Thymus (tissue), 11 donors: ENCODE measurements around the gene SLTM. TPM values are rescaled to one million over a fixed set of nuclear protein-coding genes. Genes with fewer than 3 reads are reported as not detected.

Experiments used
- DNase-seq, 9 donors: peaks; one replicate each; pipeline ENCODE4 v3.0.0-alpha.2; 2013; ENCODE audit warnings: low spot score in 9 of 9, low read depth in 6 of 9, missing footprints in 1 of 9
- H3K27ac ChIP-seq, 2 donors: one replicate each; pipeline ENCODE4 v1.5.1; 2013; ENCODE audit warnings: control low read depth in 1 of 2, low read depth in 1 of 2, low read length in 1 of 2, mild to moderate bottlenecking in 1 of 2, moderate library complexity in 1 of 2
- H3K27me3 ChIP-seq, 2 donors: one replicate each; pipeline ENCODE4 v1.5.1; 2013; ENCODE audit warnings: low read length in 1 of 2; ENCODE audit not compliant: control insufficient read depth in 2 of 2, insufficient read depth in 1 of 2
- H3K36me3 ChIP-seq, 2 donors: one replicate each; pipeline ENCODE4 v1.5.1; 2013; ENCODE audit warnings: low read length in 1 of 2, mild to moderate bottlenecking in 1 of 2, moderate library complexity in 1 of 2; ENCODE audit not compliant: control insufficient read depth in 2 of 2, insufficient read depth in 2 of 2
- H3K4me1 ChIP-seq, 2 donors: one replicate each; pipeline ENCODE4 v1.5.1; 2013; ENCODE audit warnings: low read length in 2 of 2; ENCODE audit not compliant: control insufficient read depth in 2 of 2, insufficient read depth in 2 of 2
- H3K4me3 ChIP-seq, 2 donors: one replicate each; pipeline ENCODE4 v1.5.1; 2013; ENCODE audit warnings: low read length in 2 of 2, control low read depth in 1 of 2, mild to moderate bottlenecking in 1 of 2
- H3K9me3 ChIP-seq, 2 donors: one replicate each; pipeline ENCODE4 v1.5.1; 2013; ENCODE audit warnings: low read length in 1 of 2, mild to moderate bottlenecking in 1 of 2; ENCODE audit not compliant: control insufficient read depth in 2 of 2, insufficient read depth in 1 of 2
- WGBS: extraction: QIAGEN DNeasy Blood & Tissue Kit; methylation state at CpG from one replicate; pipeline ENCODE4 v1.1.7; 2013; 5-methylcytosine and 5-hydroxymethylcytosine counted together
- polyA plus RNA-seq: library from polyadenylated mRNA; stranded (reverse); fragments of 200-250 nt; gene quantifications from one replicate; pipeline ENCODE4 v1.2.3, GENCODE V29; 2013
- total RNA-seq: library from RNA; stranded (reverse); fragments of 120-200 nt; gene quantifications from one replicate; pipeline ENCODE4 v1.2.4, GENCODE V29; 2013
- donor health status: healthy.

The SLTM gene
- total and polyA plus RNA-seq, 2 donors: 104 to 107 TPM

DNA sequence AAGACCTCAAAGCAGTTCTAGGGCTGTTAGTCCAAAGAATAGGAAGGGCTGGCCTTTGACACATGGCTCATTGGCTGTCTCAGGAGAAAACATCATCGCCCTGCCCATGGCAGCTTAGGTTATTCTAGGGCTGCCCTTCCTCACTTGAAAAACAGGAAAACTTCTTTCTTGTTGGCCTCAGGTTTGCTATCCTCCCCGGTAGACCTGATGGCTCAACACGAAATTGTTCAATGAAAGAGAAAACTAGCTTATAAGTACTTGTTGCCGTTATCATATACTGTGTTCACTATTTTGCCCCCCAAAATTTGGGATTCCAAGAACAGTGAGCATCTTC is 602 bp upstream of the SLTM start:
- Histone ChIP-seq H3K27ac (peak overlapping the region; percentile 94 to 99), H3K27me3 (no peaks in the 10 kb centered on the region), H3K36me3 (peaks cover 0 to 15% of the 10 kb centered on the region in 2 donors), H3K4me3 (peak overlapping the region; percentile 58 to 99), H3K9me3 (no peaks in the 10 kb centered on the region), H3K4me1 (peaks cover 3 to 4% of the 10 kb centered on the region in 2 donors)
- WGBS: 22% methylated on average over 4 of the region's 4 CpGs
- no peak for DNase-seq

- peaks cover 3 to 4% of the 10 kb centered on the region in 2 donors for H3K4me1 ChIP-seq
- H3K9me3 ChIP-seq: no peaks in the 10 kb centered on the region
- peaks cover 0 to 20% of the 10 kb centered on the region in 2 donors for H3K36me3 ChIP-seq
- H3K27me3 ChIP-seq: no peaks in the 10 kb centered on the region
- DNase-seq: peak in 6 of 9 donors; percentile 0 to 64 (median 36)
- under 1% methylated on average over 37 of the region's 37 CpGs for WGBS
- H3K4me3 ChIP-seq: peak overlapping the region; percentile 83 to 99
- peak overlapping the region; percentile 99 for H3K27ac ChIP-seq
These were observed 684 bp downstream of the SLTM start for GRCh38 chr15:58932710-58933280.

GRCh38 chr15:58931987-58932588 is 1.4 kb downstream of the SLTM start:
- Histone ChIP-seq H3K4me1 (peaks cover 3 to 4% of the 10 kb centered on the region in 2 donors), H3K27ac (peak overlapping the region; percentile 62 to 99), H3K9me3 (no peaks in the 10 kb centered on the region), H3K4me3 (peak overlapping the region; percentile 83 to 99), H3K27me3 (no peaks in the 10 kb centered on the region), H3K36me3 (peaks cover 0 to 24% of the 10 kb centered on the region in 2 donors)
- WGBS: 2% methylated on average over 6 of the region's 6 CpGs
- peak in 5 of 9 donors; percentile 1 to 50 (median 20) for DNase-seq

- WGBS: 100% methylated on average over 11 of the region's 11 CpGs
- Histone ChIP-seq H3K36me3 (peaks cover 0 to 39% of the 10 kb centered on the region in 2 donors), H3K4me1 (peaks cover 3 to 4% of the 10 kb centered on the region in 2 donors), H3K27me3 (no peaks in the 10 kb centered on the region), H3K27ac (no peak overlapping the region), H3K9me3 (no peaks in the 10 kb centered on the region), H3K4me3 (no peak overlapping the region)
- no peak for DNase-seq
These were observed 3.5 kb downstream of the SLTM start for GRCh38 chr15:58929891-58930416.

DNA sequence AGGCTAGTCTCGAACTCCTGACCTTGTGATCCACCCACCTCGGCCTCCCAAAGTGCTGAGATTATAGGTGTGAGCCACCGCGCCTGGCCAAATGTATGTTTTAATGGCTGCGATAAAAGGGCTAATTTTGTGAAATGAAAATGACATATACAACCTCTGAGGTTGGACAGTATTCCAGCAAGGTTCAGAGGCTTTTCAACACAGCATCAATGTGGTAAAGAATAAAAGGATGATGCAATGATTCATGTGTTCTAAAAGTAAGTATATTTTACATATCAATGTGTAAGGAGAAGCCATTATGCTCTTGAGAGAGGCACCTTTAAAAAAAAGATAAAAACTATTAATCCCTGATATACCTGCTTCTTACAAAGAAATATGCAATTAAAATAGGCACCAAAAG is 6.7 kb downstream of the SLTM start:
- no peak overlapping the region for H3K27ac ChIP-seq
- over 99% methylated on average over 5 of the region's 5 CpGs for WGBS
- H3K27me3 ChIP-seq: no peaks in the 10 kb centered on the region
- no peaks in the 10 kb centered on the region for H3K9me3 ChIP-seq
- no peaks in the 10 kb centered on the region for H3K4me1 ChIP-seq
- peaks cover 9 to 51% of the 10 kb centered on the region in 2 donors for H3K36me3 ChIP-seq
- H3K4me3 ChIP-seq: no peak overlapping the region
- DNase-seq: no peak

DNA sequence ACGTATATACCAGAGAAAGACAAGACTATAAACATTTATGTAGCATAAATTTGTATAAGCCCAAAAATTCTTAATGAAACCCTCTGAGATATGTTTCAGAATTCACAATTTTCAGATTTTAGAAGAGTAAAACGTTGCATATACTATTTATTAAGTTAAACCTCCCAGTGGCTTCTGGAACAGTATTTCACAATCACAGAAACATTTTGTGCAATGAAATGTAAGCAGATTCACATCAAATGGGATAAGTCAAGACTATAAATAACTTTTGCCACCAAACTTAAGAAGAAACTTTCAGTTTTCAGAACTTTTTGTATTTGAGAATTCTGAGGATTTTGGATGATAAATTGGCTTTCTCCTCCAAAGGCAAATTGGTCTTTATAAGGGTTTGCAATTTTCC is 9.2 kb downstream of the SLTM start:
- Histone ChIP-seq H3K4me1 (no peaks in the 10 kb centered on the region), H3K27me3 (no peaks in the 10 kb centered on the region), H3K4me3 (no peak overlapping the region), H3K36me3 (peaks cover 14 to 56% of the 10 kb centered on the region in 2 donors), H3K9me3 (no peaks in the 10 kb centered on the region), H3K27ac (no peak overlapping the region)
- WGBS: 94% methylated on average over 2 of the region's 2 CpGs
- DNase-seq: no peak

DNA sequence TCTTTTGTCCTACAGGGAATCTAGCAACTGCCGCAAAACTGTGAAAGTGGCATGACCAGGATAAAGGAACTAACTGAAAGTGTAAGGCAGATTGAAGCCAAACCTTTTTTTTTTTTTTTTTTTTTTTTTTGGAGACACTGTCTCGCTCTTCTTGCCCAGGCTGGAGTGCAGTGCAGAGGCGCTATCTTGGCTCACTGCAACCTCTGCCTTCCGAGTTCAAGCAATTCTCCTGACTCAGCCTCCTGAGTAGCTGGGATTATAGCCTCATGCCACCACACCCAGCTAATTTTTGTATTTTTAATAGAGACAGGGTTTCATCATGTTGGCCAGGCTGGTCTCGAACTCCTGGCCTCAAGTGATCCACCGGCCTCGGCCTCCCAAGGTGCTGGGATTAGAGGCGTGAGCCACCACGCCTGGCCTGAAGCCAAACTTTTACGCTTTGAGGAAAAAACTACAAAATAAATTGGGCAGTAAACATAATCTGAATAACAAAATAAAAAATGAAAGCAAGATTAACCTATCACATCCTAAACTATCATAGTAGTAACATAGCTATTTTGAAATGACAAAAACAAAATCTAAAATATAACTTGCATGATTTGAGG is 9.7 kb downstream of the SLTM start:
- Histone ChIP-seq H3K9me3 (no peaks in the 10 kb centered on the region), H3K27ac (peak overlapping the region in 1 of 2 donors; percentile 31), H3K4me3 (no peak overlapping the region), H3K4me1 (no peaks in the 10 kb centered on the region), H3K36me3 (peaks cover 14 to 55% of the 10 kb centered on the region in 2 donors), H3K27me3 (no peaks in the 10 kb centered on the region)
- no peak for DNase-seq
- 96% methylated on average over 10 of the region's 10 CpGs for WGBS

DNA sequence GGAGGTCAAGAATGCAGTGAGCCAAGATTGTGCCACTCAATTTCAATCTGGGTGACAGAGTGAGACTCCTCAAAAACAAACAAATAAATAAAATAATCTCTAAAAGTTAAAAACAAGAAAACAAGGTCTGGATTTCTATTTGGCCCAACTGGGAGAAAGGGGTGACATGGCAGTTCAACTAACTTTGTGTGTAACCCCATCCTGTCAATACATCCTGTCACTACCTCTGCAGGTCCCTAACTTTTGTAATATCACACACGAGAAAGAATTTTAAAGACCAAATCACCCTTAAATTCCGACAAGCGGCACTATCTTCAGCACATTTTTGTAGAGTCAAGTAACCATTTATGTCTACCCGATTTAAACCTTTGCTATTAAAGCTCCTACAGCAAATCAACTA is 10.2 kb downstream of the SLTM start:
- Histone ChIP-seq H3K9me3 (no peaks in the 10 kb centered on the region), H3K27ac (peak overlapping the region in 1 of 2 donors; percentile 31), H3K27me3 (no peaks in the 10 kb centered on the region), H3K4me3 (no peak overlapping the region), H3K36me3 (peaks cover 14 to 52% of the 10 kb centered on the region in 2 donors), H3K4me1 (no peaks in the 10 kb centered on the region)
- 97% methylated on average over 4 of the region's 4 CpGs for WGBS
- no peak for DNase-seq

DNA sequence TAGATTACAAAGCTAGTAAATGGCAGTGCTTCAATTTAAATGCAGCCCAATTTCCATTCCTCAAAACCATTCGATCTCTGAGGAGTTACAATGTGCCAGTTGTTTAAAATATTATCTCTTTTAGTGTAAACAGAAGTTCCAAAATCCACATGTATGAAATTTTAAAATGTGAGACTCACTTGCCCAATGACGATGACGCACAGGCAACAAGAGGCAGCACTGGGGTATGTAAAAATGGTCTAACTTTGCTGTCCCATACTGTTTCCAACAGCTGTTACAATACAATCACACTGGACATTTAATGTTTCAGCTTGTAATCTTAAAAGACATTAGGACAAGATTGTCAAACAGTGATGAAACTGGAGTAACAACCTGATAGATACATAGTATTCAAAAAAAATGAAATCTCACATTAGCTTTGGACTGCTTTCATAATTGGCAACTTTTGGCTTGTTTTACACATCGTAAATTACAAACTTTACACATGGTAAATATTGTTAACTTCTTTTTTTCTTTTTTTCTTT is 12.2 kb downstream of the SLTM start:
- WGBS: 97% methylated on average over 4 of the region's 4 CpGs
- no peak overlapping the region for H3K27ac ChIP-seq
- no peaks in the 10 kb centered on the region for H3K9me3 ChIP-seq
- no peak overlapping the region for H3K4me3 ChIP-seq
- H3K27me3 ChIP-seq: no peaks in the 10 kb centered on the region
- no peaks in the 10 kb centered on the region for H3K4me1 ChIP-seq
- H3K36me3 ChIP-seq: peaks cover 14 to 49% of the 10 kb centered on the region in 2 donors
- no peak for DNase-seq
